Amygdala (tissue), 56 donors: ENCODE data around the gene TYW3.

Experiments used
- DNase-seq, 56 donors: peaks; one replicate each; lab custom pipeline; 2025; lab: John Stamatoyannopoulos, UW

TYW3 gene, protein sequence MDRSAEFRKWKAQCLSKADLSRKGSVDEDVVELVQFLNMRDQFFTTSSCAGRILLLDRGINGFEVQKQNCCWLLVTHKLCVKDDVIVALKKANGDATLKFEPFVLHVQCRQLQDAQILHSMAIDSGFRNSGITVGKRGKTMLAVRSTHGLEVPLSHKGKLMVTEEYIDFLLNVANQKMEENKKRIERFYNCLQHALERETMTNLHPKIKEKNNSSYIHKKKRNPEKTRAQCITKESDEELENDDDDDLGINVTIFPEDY

DNA sequence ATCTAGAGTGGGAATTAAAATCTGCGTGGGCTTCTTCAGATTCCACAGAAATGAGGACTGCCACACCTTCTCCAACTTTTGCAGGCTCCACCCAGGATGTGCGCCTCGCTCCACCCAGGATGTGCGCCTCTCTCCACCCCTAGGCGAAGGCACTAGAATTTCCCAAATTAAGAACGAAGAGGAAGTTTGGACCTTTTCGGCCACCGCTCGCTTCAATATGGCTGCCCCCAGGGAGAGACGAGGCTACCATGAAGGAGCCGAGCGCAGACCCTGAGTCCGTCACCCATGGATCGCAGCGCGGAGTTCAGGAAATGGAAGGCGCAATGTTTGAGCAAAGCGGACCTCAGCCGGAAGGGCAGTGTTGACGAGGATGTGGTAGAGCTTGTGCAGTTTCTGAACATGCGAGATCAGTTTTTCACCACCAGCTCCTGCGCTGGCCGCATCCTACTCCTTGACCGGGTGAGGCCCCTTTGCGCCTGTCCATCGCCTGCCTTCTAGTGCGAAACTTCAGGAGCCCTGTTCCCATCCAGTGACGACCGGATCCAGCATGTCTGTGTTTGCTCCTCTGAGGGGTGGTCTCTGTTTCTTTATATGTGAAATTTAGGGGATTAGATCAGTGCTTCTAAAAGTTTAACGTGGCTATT lies at the start of gene TYW3, which contains the start of gene CRYZ:
TYW3 (plus strand) TSS at position 193 of the 644 bp plus-strand sequence; CDS start at position 286, 93 bp downstream.
CRYZ (minus strand) TSS at position 91 of the 644 bp plus-strand sequence. CDS start 8,229 bp downstream, outside the sequence.
- peak; percentile 40 to 94 (median 83) for DNase-seq

DNA sequence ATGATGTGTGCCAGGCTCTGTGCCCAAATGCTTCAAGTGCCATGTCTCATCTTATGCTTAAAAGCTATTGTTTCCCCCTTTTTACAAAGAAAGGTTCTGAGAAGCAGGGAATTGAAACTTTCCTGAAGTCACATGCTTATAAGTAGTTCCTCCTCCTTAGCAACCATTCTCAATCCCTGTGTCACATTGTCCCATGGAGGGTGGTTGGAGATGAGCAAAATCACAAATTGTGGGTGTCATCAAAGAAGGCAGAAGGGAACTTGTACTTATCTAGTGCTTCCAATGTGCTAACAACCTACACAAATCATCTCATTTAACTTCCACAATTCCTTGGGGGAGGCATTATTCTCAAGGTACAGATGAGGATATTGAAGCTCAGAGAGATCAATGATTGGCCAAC lies 49.3 kb upstream of the TYW3 start:
- no peak for DNase-seq

DNA sequence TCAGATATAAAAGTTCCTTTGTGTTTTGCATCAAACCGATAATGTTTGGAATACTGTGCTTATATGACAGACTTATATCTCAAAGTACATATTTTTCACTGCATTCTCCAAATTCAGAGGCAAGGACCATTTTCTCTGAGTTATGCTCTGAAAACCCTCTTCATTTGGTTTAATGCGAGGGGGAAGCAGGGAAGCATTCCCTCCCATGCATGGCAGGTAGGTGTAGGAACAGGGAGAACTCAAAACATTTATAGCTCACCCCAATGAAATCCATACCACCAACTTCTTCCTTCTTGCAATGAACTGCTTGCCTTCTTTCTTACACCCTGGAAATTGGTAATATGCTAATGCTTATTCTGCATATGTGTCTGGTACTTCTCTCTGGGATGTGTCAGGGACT lies 48.7 kb upstream of the TYW3 start:
- no peak for DNase-seq

DNA sequence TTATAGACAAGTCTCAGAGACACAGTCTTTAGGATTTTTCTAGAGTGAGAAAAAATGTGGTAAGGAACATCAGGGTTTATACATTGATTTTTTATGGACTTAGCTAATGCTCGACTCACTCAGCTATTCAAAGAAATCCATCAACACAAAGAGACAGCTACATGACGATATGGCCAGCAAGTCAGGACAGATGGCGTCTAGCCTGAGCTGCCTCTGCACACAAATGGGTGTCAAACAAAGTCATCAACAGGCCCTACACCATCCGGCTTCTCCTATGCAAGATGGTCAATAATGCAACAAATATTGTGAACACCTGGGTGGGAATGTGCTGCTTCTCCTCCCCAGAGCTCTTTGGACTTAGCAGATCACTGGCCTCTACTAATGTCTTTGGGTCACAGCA lies 46.0 kb upstream of the TYW3 start:
- DNase-seq, result no peak

DNA sequence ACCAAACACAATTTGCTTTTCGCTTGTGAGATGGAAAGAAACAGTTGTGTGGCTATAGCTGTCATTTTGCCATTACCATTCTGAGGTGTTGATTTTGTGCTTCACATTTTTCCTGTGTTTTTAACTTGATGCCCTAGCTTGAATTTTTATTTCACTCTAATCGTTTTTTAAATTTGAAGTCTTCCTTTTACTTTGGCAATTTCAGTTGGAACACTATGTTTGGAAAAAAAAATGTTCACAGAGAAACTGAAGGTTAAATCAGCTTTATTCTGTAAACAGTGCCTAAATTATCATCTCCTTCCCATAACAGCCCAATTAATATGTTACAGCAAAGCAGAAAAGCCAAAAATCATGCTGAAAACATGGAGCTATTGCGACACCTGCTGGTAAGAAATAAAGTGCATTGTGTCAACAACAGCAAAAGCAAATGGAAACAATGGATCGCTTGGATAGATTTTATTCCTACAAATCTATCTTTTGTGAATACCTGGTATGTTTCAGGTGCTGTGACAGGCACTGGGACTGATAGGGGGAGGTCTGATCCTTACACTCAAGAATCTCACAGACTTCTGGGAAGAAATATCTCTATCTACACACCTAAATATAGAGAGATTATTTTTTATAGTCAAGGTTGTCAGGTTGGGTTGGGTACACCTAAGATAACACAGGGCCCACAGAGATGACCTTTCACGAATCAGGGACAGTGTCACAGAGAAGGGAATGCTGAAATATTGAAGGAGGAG lies 43.2 kb upstream of the TYW3 start:
- DNase-seq, result peak in 28 of 56 donors; percentile 1 to 82 (median 9)

DNA sequence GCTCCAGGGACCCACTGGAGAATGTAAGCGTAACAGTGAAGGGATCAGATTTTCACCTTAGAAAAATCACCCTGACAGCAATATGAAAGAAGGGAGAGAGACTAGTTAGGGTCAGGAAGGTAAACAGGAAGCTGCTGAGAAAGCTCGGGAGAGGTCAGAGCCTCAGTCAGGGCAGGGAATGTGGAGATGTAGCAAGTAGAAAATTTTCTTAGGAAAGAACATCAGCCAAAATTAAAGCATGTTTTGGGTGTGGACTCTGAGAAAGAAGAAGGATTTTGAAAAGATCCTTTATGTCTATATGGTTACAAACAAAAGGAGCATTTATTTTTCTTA lies 42.6 kb upstream of the TYW3 start:
- no peak for DNase-seq

DNA sequence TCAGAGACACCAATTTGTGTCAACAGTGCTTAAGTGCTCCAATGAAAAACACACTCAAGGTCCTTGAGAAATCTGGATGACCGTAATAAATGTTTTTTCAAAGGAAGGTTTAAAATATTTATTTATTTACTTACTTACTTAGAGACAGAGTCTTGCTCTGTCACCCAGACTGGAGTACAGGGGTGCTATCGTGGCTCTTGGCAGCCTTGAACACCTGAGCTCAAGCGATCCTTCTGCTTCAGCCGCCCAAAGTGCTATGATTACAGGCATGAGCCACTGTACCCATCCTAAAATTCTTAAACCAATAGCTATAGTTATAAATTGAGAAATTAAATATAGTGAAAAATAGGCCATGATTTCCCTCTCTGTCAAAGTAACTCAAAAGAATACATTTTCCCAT lies 42.0 kb upstream of the TYW3 start:
- DNase-seq, result no peak

DNA sequence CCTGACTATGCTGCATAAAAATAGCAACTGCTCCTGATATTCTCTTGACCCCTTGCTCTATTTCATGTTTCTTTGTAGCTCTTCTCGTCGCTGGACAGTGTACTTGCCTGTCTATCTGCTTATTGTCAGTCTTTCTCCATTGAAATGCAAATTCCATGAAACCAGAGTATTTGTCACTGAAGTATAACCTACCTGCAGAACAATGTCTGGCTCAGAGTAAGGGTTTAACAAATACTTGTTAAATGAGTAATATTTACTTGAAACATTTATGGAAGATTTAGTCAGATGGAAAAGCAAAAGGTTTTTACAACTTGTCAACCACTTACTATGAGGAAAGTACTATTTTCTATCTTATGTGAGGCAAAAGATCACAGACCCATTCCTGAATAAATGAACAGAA lies 39.5 kb upstream of the TYW3 start:
- DNase-seq, result no peak

DNA sequence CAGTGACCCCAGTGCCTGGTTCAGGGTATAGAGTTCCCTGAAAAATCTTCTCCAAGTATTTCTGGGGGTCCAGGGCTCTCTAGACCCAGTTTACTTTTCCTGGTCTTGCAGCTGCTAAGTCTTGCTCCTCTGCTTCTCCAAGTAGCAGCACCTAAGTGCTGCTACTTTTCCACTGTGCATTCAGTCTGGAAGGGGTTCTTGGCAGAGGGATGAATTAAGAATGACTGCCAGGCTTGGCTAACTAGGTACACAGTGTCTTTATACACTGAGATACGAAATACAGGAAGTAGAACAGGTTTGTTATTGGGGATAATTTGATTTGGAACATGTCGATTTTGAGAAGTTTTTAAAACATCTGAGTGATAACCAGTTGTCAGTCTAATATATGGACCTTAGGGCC lies 35.1 kb upstream of the TYW3 start:
- no peak for DNase-seq

DNA sequence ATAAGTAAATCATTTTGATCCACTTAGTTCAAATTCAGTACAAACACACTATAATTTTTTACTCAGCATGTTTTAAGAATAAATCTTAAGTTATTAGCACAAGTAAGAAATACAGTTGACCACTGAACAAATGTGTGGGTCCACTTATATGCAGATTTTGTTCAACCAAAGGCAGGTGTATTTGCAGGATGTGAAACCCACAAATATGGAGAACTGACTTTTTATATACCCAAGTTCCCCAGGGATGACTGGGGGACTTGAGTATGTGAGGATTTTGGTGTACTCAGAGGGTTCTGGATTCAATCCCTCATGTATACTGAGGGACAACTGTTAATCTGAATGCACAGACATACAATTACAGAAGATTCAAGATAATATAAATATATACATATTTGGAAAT lies 33.6 kb upstream of the TYW3 start:
- no peak for DNase-seq

DNA sequence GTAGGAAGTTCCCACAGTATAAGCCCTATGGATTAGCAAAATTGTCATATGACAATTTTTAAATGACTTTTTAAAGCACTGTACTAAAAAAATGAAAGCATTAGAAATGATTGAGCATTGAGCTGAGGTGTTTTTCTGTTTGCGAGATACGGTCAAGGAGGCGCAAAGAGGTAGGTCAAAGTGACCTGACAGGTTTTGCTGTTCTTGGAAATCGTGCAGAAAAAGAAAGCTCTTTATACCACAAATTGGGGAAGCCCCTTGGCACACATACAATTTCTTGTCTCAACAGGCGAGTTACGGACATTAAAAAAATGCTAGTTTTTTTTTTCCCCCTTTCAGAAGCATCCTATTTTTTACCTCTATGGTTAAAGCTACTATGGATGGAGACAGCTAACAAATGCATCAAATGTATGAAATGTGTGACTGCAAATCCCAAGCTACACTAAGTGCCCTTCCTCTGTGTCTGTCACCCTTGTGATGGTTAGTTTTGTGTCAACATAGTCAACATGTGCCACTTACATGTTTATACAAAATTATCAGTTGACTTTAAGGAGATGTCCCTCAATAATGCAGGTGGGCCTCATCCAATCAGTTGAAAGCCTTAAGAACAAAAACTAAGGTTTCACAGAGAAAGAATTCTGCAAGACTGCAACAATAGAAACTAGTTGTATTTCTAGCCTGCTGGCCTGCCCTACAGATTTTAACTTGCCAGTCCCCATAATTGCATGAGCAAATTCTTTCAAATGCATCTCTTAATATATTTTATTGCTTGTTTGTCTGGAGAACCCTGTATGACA lies 29.4 kb upstream of the TYW3 start:
- DNase-seq, result no peak

DNA sequence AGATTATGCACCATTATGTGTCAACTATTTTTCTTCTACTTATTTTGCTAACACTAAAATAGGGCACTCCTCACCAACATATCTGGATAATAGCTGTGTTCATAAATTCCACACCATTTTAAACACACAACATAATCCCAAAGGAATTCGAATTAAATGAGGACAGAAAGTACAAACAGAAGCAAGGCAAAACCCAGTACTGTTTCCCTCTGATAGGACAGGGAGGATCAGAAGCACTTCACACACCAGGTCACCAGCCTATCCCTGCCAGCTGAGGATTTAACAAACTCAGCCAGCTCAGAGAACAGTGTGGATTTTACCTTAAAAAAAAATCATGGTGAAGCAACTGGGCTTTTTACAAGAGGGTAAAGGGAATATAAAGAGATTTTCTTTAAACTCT lies 20.1 kb upstream of the TYW3 start:
- no peak for DNase-seq

DNA sequence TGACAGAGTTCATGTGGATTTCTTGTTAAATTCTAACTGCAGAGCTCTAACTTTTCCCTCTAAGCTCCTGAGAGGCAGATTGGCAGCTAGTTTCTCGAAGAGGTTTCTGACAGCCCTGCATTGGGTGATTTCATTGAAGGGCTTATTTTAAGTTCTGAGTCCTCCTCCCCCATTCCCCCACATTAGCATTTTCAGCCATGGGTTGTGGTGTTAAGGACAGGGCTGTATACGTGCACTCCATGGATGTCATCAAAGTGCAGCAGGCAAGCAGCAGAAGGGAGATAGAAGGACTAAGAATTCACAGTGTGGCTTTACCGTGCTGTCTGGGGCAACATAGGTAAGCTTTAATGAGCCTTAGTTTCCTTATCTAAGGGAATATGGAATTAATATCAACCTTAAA lies 19.1 kb upstream of the TYW3 start:
- no peak for DNase-seq

DNA sequence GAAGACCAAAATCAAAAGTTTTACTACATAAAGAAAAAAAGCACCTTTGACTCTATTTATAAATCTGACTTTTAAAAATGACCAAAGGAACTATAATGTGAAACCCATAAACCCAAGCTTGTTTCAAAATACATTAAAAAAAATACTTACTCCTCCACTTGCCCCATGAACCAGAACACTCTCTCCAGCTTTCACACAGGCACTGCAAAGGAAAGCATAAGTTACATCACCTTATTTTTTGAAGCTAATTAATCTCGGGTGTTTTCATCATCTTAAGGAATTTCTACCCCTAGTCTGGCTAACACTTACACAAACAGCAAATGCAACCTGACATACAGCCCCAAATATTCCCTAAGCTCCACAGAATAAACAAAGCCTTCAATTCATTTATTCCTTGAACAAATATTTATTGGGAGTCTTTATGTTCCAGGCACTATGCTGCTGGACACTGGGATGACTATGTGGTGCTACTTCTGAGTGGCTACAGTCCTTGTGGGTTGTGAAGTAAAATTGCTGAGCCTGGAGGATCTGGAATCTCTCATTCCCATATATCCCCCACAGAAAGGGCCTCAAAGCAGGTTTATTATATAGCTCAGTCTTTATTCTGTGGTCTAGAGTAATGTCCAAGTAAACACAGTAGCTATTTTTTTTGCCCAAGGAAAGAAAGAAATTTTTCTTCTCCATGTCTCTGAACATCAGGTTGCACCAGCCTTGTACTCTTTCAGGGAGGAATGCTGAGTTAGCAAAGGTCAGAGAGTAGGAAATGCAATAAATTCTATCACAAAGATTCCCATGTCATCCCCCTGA lies 18.3 kb upstream of the TYW3 start:
- no peak for DNase-seq

DNA sequence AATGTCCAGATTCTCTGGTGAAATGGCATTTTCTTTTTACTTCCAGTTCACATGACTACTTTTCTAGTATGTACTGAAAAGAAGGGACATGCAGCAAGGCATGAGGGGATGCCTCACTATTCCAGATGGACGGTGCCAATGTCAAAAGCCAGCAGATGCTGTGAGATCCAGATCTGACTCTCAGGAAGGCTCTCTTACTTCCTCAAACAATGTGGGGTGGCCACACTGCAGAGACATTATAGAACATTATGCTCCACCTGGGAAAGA lies 17.8 kb upstream of the TYW3 start:
- DNase-seq, result no peak

DNA sequence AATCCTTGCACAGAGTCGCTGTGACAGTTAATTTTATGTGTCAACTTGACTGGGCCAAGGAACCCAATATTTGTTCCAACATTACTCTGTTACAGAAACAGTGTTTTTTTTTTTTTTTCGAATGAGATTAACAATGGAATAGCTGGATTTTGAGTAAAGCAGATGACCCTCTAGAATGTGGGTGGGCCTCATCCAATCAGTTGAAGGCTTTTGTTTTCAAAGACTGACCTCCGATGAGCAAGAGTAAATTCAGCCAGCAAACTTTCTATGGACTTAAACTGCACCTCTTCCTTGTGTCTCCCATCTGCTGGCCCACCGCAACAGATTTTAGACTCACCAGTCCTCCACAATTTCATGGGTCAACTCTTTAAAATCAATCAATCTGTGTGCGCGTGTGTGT lies 17.1 kb upstream of the TYW3 start:
- DNase-seq, result no peak

DNA sequence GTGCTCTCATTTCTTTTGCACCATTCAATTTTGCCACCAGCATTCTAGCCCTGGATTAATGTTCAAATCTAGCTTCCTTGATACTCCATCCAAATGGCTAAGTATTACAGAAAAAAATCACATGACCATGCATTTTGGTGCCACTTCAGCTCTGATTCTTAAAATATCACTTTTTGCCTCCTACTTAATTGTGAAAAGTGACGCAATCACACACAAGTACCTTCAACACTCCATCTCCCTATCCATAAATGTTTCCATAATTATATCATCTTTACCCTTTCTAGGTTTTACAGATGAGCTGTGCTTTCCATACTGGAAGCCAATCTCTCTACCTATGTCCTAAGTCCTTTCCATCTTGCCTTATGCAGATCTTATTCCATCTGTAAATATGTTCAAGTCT lies 16.1 kb upstream of the TYW3 start:
- no peak for DNase-seq

DNA sequence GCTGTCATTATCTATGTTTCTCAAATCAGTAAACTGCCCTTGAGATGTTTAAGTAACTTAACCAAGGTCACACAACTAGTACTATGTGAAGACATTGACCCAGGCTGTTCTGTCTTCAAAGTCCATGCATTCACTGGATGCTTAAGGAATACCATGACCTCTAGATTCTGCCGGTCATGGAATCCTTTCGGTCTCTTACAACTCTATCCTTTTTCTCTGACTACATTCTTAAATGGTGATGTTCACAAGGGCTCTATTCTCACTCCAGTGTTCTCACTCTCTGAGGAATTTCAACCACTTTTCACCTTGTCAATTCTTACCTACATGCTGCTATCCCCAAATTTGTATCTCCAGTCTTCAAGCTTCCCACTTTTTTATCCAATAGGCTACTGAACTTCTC lies 15.3 kb upstream of the TYW3 start:
- no peak for DNase-seq

DNA sequence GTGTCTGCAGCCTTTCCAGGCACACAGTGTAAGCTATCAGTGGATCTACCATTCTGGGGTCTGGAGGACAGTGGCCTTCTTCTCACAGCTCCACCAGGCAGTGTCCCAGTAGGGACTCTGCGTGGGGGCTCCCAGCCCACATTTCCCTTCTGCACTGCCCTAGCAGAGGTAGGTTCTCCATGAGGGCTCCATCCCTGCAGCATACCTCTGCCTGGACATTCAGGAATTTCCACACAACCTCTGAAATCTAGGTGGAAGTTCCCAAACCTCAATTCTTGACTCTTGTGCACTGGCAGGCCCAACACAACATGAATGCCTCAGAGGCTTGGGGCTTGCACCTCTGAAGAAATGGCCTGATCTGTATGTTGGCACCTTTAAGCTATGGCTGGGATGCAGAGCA lies 6.9 kb upstream of the TYW3 start:
- DNase-seq, result no peak

DNA sequence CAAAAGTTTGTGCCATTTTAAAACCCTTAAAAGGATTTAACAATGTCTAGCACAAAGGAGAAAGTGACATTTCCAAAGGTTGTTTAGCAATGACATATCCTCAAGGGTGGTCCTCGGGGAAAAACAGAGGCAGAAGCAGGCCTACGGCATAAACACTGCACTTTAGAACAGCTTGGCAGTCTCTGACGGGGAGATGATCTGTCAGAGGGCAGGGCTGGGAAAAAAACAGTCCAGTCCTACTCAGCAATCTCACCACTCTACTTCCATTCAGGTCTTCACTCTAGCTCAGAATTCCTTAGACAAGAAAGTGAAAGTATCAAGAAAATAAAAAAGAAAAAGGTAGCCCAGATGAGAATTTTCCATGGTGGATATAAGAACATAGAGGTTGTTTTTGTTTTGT lies 4.2 kb upstream of the TYW3 start:
- DNase-seq, result no peak
